Activated B cell treated with CpG ODN at 0.5 μM for 24 hours (primary cell): ENCODE measurements around the gene GNAO1. TPM values are rescaled to one million over a fixed set of nuclear protein-coding genes. Genes with fewer than 3 reads are reported as not detected.

Experiments
- ATAC-seq: fragments of 200-7000 bp; cut with Tn5 transposase; one replicate; pipeline ENCODE4 v1.10.0; 2021; ENCODE audit warnings: low read depth, mild to moderate bottlenecking, moderate library complexity
- CTCF ChIA-PET: fragments of 350-600 bp; sonication (Branson Sonifier 250); formaldehyde crosslinking; loops from one replicate; lab custom pipeline; 2021; ENCODE audit warnings: antibody characterized with exemption; lab: Charles Lee
- POLR2A ChIA-PET: fragments of 350-600 bp; sonication (Branson Sonifier 250); formaldehyde crosslinking; loops from one replicate; lab custom pipeline; 2021; ENCODE audit warnings: antibody characterized with exemption; lab: Charles Lee
- DNase-seq: peaks from one replicate; pipeline ENCODE4 v3.0.0; 2022
- H3K27ac Mint-ChIP-seq: one replicate; pipeline ENCODE4 v1.8.0; 2020; ENCODE audit warnings: mixed read lengths
- H3K27me3 Mint-ChIP-seq: one replicate; pipeline ENCODE4 v1.8.0; 2021; ENCODE audit warnings: mixed read lengths
- H3K36me3 Mint-ChIP-seq: one replicate; pipeline ENCODE4 v1.8.0; 2021; ENCODE audit warnings: low read depth, mixed read lengths
- H3K4me1 Mint-ChIP-seq: one replicate; pipeline ENCODE4 v1.8.0; 2021; ENCODE audit warnings: mixed read lengths
- H3K4me3 Mint-ChIP-seq: one replicate; pipeline ENCODE4 v1.8.0; 2020; ENCODE audit warnings: mild to moderate bottlenecking, mixed read lengths
- H3K9me3 Mint-ChIP-seq: one replicate; pipeline ENCODE4 v1.8.0; 2020; ENCODE audit warnings: mixed read lengths
- CTCF ChIP-seq: fragments of 200-600 bp; IDR thresholded peaks from one replicate; pipeline ENCODE4 v1.8.0; 2022; ENCODE audit warnings: antibody characterized with exemption, mild to moderate bottlenecking
- intact Hi-C: fragments of 100-400 bp; cut with micrococcal nuclease; formaldehyde crosslinking; loops from one replicate; pipeline ENCODE4 v1.15.1; 2024
- total RNA-seq: library from RNA; stranded (reverse); gene quantifications from 2 replicates; pipeline ENCODE4 v1.2.3, GENCODE V29; 2022

GNAO1 gene
- total RNA-seq, 1 donor from 2014 or later = 0.53 TPM

GRCh38 chr16:56233795-56234566, 42.7 kb downstream of the GNAO1 start:
- H3K9me3 Mint-ChIP-seq = no peaks in the 10 kb centered on the region
- peaks cover 6% of the 10 kb centered on the region for H3K27me3 Mint-ChIP-seq
- ATAC-seq (no peak), DNase-seq (no peak)
- no peaks in the 10 kb centered on the region for H3K4me1 Mint-ChIP-seq
- H3K36me3 Mint-ChIP-seq = no peaks in the 10 kb centered on the region
- intact Hi-C loops = no loop called here
- no peak overlapping the region for H3K4me3 Mint-ChIP-seq
- POLR2A ChIA-PET = no interaction called here
- no peak overlapping the region for H3K27ac Mint-ChIP-seq
- CTCF ChIA-PET = no interaction called here
- TF ChIP-seq CTCF = no peak

- DNase-seq (no peak), ATAC-seq (no peak)
- intact Hi-C loops = no loop called here
- TF ChIP-seq CTCF = no peak
- Mint-ChIP-seq H3K4me3 (no peak overlapping the region), H3K36me3 (no peaks in the 10 kb centered on the region), H3K9me3 (no peaks in the 10 kb centered on the region), H3K27ac (no peak overlapping the region), H3K27me3 (peaks cover 6% of the 10 kb centered on the region), H3K4me1 (no peaks in the 10 kb centered on the region)
- ChIA-PET POLR2A (no interaction called here), CTCF (no interaction called here)
These were observed 43.4 kb downstream of the GNAO1 start for GRCh38 chr16:56234737-56235136.

GRCh38 chr16:56237451-56237930, 46.2 kb downstream of the GNAO1 start:
- no peak overlapping the region for H3K4me3 Mint-ChIP-seq
- no peaks in the 10 kb centered on the region for H3K4me1 Mint-ChIP-seq
- H3K27me3 Mint-ChIP-seq = peaks cover 6% of the 10 kb centered on the region
- TF ChIP-seq CTCF = no peak
- H3K36me3 Mint-ChIP-seq = no peaks in the 10 kb centered on the region
- no peak overlapping the region for H3K27ac Mint-ChIP-seq
- ChIA-PET POLR2A (no interaction called here), CTCF (no interaction called here)
- H3K9me3 Mint-ChIP-seq = no peaks in the 10 kb centered on the region
- intact Hi-C loops = no loop called here
- ATAC-seq = no peak
- DNase-seq = no peak

- no peak for DNase-seq
- intact Hi-C loops = no loop called here
- H3K27ac Mint-ChIP-seq = no peak overlapping the region
- H3K36me3 Mint-ChIP-seq = no peaks in the 10 kb centered on the region
- H3K9me3 Mint-ChIP-seq = no peaks in the 10 kb centered on the region
- ATAC-seq = no peak
- H3K27me3 Mint-ChIP-seq = peaks cover 6% of the 10 kb centered on the region
- POLR2A ChIA-PET = no interaction called here
- TF ChIP-seq CTCF = no peak
- CTCF ChIA-PET = no interaction called here
- no peaks in the 10 kb centered on the region for H3K4me1 Mint-ChIP-seq
- H3K4me3 Mint-ChIP-seq = no peak overlapping the region
These were observed 46.9 kb downstream of the GNAO1 start for GRCh38 chr16:56238188-56238587.

- POLR2A ChIA-PET = no interaction called here
These were observed 50.3 kb downstream of the GNAO1 start for GRCh38 chr16:56241596-56241995.

More at GRCh38 chr16:56241596-56241995, 50.3 kb downstream of the GNAO1 start:
- DNase-seq = no peak
- Mint-ChIP-seq H3K4me3 (no peak overlapping the region), H3K27ac (no peak overlapping the region), H3K27me3 (no peaks in the 10 kb centered on the region), H3K4me1 (no peaks in the 10 kb centered on the region), H3K36me3 (no peaks in the 10 kb centered on the region), H3K9me3 (no peaks in the 10 kb centered on the region)
- TF ChIP-seq CTCF = no peak
- ATAC-seq = no peak
- CTCF ChIA-PET = no interaction called here
- intact Hi-C loops = no loop called here
